Kidney epithelial cell (primary cell): Measurements from ENCODE around the gene LRFN2. TPM values are rescaled to one million over a fixed set of nuclear protein-coding genes. Genes with fewer than 3 reads are reported as not detected.

Source experiments
- DNase-seq: peaks from one replicate; pipeline ENCODE4 v3.0.0-alpha.2; 2010; ENCODE audit warnings: low read depth
- H3K27me3 ChIP-seq: 2 replicates; pipeline ENCODE4 v1.6.0; 2011; ENCODE audit warnings: low read length; ENCODE audit not compliant: control insufficient read depth, insufficient read depth
- H3K36me3 ChIP-seq: 2 replicates; pipeline ENCODE4 v1.5.1; 2011; ENCODE audit warnings: low read length; ENCODE audit not compliant: control insufficient read depth, insufficient read depth
- H3K4me3 ChIP-seq: 2 replicates; pipeline ENCODE4 v1.5.1; 2011; ENCODE audit warnings: low read depth, mild to moderate bottlenecking, control low read depth, low read length
- total RNA-seq: library from RNA; depleted of rRNA; stranded (reverse); fragments of >200 nt; gene quantifications from 2 replicates; pipeline ENCODE4 v1.2.3, GENCODE V29; 2015
- TF ChIP-seq, protein P1 (sequence below): IDR thresholded peaks from 2 replicates; pipeline ENCODE4 v1.5.1; 2011; ENCODE audit warnings: mild to moderate bottlenecking, moderate library complexity, low read length, control low read depth, inconsistent platforms; ENCODE audit not compliant: insufficient read depth, poor library complexity, severe bottlenecking

Gene LRFN2
- total RNA-seq, 1 donor from 2014 or later, result not detected

GRCh38 chr6:40383348-40384115, 203.6 kb downstream of the LRFN2 start:
- DNase-seq, result no peak
- H3K4me3 ChIP-seq, result no peak overlapping the region
- no peaks in the 10 kb centered on the region for H3K36me3 ChIP-seq
- TF ChIP-seq, protein P1, sequence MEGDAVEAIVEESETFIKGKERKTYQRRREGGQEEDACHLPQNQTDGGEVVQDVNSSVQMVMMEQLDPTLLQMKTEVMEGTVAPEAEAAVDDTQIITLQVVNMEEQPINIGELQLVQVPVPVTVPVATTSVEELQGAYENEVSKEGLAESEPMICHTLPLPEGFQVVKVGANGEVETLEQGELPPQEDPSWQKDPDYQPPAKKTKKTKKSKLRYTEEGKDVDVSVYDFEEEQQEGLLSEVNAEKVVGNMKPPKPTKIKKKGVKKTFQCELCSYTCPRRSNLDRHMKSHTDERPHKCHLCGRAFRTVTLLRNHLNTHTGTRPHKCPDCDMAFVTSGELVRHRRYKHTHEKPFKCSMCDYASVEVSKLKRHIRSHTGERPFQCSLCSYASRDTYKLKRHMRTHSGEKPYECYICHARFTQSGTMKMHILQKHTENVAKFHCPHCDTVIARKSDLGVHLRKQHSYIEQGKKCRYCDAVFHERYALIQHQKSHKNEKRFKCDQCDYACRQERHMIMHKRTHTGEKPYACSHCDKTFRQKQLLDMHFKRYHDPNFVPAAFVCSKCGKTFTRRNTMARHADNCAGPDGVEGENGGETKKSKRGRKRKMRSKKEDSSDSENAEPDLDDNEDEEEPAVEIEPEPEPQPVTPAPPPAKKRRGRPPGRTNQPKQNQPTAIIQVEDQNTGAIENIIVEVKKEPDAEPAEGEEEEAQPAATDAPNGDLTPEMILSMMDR, result no peak
- no peaks in the 10 kb centered on the region for H3K27me3 ChIP-seq

- Histone ChIP-seq H3K27me3 (no peaks in the 10 kb centered on the region), H3K4me3 (no peak overlapping the region), H3K36me3 (no peaks in the 10 kb centered on the region)
- no peak for DNase-seq
- TF ChIP-seq, protein P1, result no peak
Observed at GRCh38 chr6:40380271-40380670, 206.9 kb downstream of the LRFN2 start.

DNA sequence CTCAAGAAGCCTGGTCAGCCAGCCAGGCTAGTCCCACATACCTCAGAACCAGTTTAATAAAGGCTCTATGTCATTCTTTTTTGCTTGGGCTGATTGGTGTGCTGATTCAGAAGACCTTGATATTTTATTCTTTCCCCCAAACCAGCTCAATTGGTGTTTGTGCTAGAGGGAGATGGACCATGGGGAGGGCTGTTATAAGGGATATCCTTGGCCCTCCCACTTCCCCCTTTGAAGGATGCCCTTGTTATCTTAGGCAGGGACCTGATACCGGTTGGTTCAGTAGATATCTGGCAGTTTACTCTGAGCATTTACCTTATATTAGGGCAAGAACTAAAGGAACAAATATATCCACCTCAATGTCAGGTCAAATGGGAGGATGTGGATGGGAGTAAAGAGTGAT, 207.4 kb downstream of the LRFN2 start:
- no peak overlapping the region for H3K4me3 ChIP-seq
- DNase-seq, result no peak
- no peaks in the 10 kb centered on the region for H3K27me3 ChIP-seq
- TF ChIP-seq, protein P1, result no peak
- no peaks in the 10 kb centered on the region for H3K36me3 ChIP-seq

- H3K27me3 ChIP-seq, result no peaks in the 10 kb centered on the region
- DNase-seq, result no peak
- TF ChIP-seq, protein P1, result no peak
- H3K36me3 ChIP-seq, result no peaks in the 10 kb centered on the region
- H3K4me3 ChIP-seq, result no peak overlapping the region
Observed at GRCh38 chr6:40378725-40379074, 208.5 kb downstream of the LRFN2 start.

GRCh38 chr6:40378071-40378724, 209.0 kb downstream of the LRFN2 start:
- Histone ChIP-seq H3K27me3 (no peaks in the 10 kb centered on the region), H3K36me3 (no peaks in the 10 kb centered on the region)
- no peak for DNase-seq

More at GRCh38 chr6:40378071-40378724, 209.0 kb downstream of the LRFN2 start:
- TF ChIP-seq, protein P1, result no peak
- no peak overlapping the region for H3K4me3 ChIP-seq
